Kidney capillary endothelial cell (primary cell): ENCODE measurements around the gene FJX1.
"Not testable (repeated sequence)": the region's sequence is repeated elsewhere in the genome, so short reads cannot be mapped to it uniquely, and the experiment has no call there.

Experiments
- DNase-seq: peaks from one replicate; pipeline ENCODE4 v3.0.0-alpha.2; 2018; ENCODE audit warnings: low spot score

The FJX1 gene

DNA sequence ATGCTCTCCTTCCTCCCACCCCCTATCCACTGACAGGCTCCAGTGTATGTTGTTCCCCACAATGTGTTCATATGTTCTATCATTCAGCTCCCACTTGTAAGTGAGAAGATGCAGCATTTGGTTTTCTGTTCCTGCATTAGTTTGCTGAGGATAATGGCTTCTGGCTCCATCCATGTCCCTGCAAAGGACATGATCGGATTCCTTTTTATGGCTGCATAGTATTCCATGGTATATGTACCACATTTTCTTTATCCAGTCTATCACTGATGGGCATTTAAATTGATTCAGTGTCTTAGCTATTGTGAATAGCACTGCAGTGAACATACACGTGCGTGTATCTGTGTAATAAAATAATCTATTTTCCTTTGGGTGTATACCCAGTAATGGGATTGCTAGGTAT is 50.1 kb downstream of the FJX1 start:
- DNase-seq, result not testable (repeated sequence)
